GM12875 (cell line): Measurements from ENCODE around the gene GADD45B.

Source experiments
- H3K4me3 ChIP-seq: one replicate; pipeline ENCODE4 v1.5.1; 2011; ENCODE audit warnings: low read depth, low read length, control low read depth
- CTCF ChIP-seq: IDR thresholded peaks from 2 replicates; pipeline ENCODE4 v1.5.1; 2011; ENCODE audit warnings: low read depth, mild to moderate bottlenecking, control low read depth, inconsistent platforms, low read length, moderate library complexity, borderline replicate concordance; ENCODE audit not compliant: insufficient read depth

GADD45B gene

DNA sequence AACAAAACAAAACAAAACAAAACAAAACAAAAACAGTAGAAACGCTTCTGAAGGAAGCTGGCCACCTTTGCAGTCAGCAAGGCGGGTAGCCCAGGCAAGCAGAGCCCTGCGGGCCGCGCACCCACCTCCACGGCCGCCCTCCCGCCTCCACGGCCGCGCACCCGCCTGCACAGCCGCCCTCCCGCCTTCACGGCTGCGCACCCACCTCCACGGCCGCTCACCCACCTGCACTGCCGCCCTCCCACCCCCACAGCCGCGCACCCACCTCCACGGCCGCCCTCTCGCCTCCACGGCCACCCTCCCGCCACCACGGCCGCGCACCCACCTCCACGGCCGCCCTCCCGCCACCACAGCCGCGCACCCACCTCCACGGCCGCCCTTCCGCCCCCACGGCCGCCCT is 39.5 kb upstream of the GADD45B start:
- no peak overlapping the region for H3K4me3 ChIP-seq
- TF ChIP-seq CTCF, result no peak

GRCh38 chr19:2436926-2437325 is 39.0 kb upstream of the GADD45B start:
- TF ChIP-seq CTCF, result no peak
- H3K4me3 ChIP-seq, result no peak overlapping the region

DNA sequence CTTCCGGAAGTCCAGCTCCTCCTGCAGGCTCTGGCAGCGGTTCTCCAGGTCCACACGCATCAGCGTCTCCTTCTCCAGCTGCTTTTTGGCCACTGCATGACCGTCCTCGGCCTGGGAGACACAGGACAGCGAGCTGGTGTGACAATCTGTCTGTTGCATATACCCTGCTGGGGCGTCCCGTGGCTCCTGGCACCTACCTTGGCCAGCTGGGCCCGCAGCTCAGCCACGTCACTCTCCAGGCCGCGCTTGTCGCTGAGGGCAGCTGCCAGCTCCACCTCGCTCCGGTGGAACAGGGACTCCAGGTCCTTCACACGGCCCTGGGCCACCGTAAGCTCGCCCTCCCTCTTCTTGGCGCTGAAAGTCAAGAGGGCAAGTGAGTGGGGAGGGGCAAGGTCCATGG is 37.7 kb upstream of the GADD45B start:
- no peak overlapping the region for H3K4me3 ChIP-seq
- no peak for TF ChIP-seq CTCF

GRCh38 chr19:2440515-2440914 is 35.4 kb upstream of the GADD45B start:
- no peak for TF ChIP-seq CTCF
- H3K4me3 ChIP-seq, result no peak overlapping the region

GRCh38 chr19:2441096-2441752 is 34.7 kb upstream of the GADD45B start:
- TF ChIP-seq CTCF, result no peak

DNA sequence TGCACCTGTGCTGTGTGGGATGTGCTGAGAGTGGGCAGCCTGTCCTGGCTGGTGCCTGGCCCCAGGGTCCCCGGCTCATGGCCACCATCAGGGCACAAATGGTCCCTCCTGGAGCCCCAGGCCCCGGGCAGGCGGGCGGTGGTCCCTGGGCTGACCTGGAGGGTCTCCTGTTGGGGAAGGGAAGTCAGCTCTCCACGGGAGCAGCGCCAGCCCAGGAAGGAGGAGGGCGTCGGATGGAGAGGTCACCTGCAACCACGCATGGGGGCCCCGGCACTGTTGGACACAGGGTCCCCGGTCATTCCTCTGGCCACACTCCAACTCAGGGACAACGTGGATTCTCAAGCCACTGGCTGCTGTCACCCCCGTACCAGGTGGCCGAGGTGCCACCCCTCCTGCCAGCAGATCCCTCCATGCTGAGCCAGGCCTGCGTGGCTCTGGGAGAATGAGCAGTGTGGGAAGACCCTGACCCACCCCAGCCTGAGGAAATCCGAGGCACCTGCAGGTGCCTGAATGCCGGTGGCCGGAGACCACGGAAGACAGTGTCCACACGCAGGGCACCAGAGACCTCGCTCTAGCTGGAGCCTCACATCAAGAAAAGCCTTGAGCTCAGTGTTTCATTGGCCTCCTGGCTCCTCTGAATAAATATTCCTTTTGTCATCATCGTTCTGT is 32.7 kb upstream of the GADD45B start:
- no peak for TF ChIP-seq CTCF
- no peak overlapping the region for H3K4me3 ChIP-seq

More at GRCh38 chr19:2441096-2441752, 34.7 kb upstream of the GADD45B start:
- no peak overlapping the region for H3K4me3 ChIP-seq

- no peak for TF ChIP-seq CTCF
- no peak overlapping the region for H3K4me3 ChIP-seq
Observed at GRCh38 chr19:2443785-2444182, 32.1 kb upstream of the GADD45B start.
